Measurements from ENCODE around the gene CRNKL1.

DNA sequence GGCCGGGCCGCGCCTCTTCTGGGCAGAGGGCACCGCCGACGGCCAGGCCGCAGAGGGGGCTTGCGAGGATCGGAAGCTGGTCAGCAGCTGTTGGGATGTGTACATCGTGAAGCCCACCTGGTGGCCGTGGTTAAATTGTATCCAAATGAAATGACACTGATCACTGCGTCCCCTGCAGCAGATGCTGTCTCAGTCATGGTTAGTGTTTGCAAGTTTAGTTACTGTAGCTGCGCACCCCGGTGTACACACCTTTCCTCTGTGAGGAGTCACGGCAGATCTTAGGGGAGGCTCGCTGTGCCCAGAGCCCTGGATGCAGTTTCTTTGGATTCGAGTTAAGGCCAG, 34.5 kb downstream of the CRNKL1 start:
- TF ChIP-seq EP300 (IDR thresholded peaks at IDR 0.05) (no peak), POLR2A (IDR thresholded peaks at IDR 0.05) (no peak)
- TF ChIP-seq, protein P1, sequence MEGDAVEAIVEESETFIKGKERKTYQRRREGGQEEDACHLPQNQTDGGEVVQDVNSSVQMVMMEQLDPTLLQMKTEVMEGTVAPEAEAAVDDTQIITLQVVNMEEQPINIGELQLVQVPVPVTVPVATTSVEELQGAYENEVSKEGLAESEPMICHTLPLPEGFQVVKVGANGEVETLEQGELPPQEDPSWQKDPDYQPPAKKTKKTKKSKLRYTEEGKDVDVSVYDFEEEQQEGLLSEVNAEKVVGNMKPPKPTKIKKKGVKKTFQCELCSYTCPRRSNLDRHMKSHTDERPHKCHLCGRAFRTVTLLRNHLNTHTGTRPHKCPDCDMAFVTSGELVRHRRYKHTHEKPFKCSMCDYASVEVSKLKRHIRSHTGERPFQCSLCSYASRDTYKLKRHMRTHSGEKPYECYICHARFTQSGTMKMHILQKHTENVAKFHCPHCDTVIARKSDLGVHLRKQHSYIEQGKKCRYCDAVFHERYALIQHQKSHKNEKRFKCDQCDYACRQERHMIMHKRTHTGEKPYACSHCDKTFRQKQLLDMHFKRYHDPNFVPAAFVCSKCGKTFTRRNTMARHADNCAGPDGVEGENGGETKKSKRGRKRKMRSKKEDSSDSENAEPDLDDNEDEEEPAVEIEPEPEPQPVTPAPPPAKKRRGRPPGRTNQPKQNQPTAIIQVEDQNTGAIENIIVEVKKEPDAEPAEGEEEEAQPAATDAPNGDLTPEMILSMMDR (IDR thresholded peaks at IDR 0.05) = no peak
